Endothelial cell (in vitro differentiated cells): Measurements from ENCODE around the gene DNAJC4. TPM values are rescaled to one million over a fixed set of nuclear protein-coding genes. Genes with fewer than 3 reads are reported as not detected.

Experiments used
- DNase-seq: peaks from one replicate; pipeline ENCODE4 v3.0.0; 2021; ENCODE audit warnings: low spot score
- H3K27ac Mint-ChIP-seq: one replicate; pipeline ENCODE4 v1.8.0; 2021; ENCODE audit warnings: mixed read lengths, inconsistent platforms; ENCODE audit not compliant: unreplicated experiment
- H3K27me3 Mint-ChIP-seq: one replicate; pipeline ENCODE4 v1.8.0; 2021; ENCODE audit warnings: mild to moderate bottlenecking, moderate library complexity, mixed read lengths, inconsistent platforms; ENCODE audit not compliant: unreplicated experiment
- H3K36me3 Mint-ChIP-seq: one replicate; pipeline ENCODE4 v1.8.0; 2021; ENCODE audit warnings: mild to moderate bottlenecking, low read depth, mixed read lengths, inconsistent platforms; ENCODE audit not compliant: unreplicated experiment
- H3K4me1 Mint-ChIP-seq: one replicate; pipeline ENCODE4 v1.8.0; 2021; ENCODE audit warnings: mild to moderate bottlenecking, mixed read lengths, inconsistent platforms; ENCODE audit not compliant: unreplicated experiment
- H3K4me3 Mint-ChIP-seq: one replicate; pipeline ENCODE4 v1.8.0; 2021; ENCODE audit warnings: mild to moderate bottlenecking, mixed read lengths, inconsistent platforms; ENCODE audit not compliant: unreplicated experiment
- H3K9me3 Mint-ChIP-seq: one replicate; pipeline ENCODE4 v1.8.0; 2021; ENCODE audit warnings: mixed read lengths, inconsistent platforms; ENCODE audit not compliant: unreplicated experiment
- total RNA-seq: library from RNA; stranded (reverse); fragmentation: NEBNext Ultra II Directional; extraction: Animal tissue kit (Norgen Biotek cat#: 25700); gene quantifications from one replicate; pipeline ENCODE4 v1.2.1, GENCODE V29; 2021; ENCODE audit not compliant: unreplicated experiment
- TF ChIP-seq, protein P1 (sequence below): fragments of 200-600 bp; sonication (generic); IDR thresholded peaks from one replicate; pipeline ENCODE4 v1.5.0; 2021; ENCODE audit warnings: antibody characterized with exemption; ENCODE audit not compliant: unreplicated experiment

The DNAJC4 gene
- total RNA-seq, 1 donor from 2014 or later: 38.0 TPM

DNA sequence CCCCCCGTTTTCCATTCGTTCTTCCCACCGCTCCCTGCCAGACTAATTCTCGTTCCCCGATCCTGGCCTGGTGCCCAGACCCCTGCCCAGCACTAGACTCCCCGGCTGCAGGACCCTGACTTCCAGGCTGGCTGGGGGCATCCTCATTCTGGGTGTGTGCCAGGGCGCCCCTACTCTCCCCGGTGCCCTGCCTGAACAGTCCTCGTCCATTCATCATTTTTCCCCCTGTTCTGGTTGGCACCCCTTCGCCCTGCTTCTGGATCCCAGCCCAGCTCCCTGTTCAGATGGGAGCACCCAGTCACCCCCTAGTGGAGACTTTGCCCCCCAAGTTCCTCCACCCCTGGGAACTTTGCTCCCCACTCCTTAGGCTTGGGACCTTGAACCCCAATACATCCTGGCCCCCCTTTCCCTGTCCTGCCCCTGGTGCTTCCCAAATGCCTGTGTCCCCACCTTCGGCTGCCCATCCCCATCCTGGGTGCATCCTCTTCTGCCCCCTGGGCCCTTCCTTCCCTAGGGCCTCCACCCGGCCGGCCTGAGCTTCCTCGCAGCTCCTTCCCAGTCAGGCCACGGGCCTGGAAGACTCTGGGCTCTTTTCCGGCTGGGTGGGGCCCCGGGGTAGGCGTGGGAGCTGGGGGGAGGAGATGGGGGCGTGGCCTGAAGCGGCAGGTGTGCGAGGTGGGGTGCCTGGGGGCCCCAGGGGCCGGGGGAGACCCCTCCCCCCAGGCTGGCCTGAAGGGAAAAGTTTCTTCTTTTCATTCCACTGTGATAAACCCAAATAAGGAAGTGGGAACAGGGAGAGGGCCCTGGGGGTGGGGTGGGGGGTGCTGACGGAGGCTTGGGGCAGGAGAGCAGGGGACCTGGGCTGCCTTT lies 21.9 kb downstream of the DNAJC4 start:
- Mint-ChIP-seq H3K4me1 (peaks cover 32% of the 10 kb centered on the region), H3K27me3 (peaks cover 13% of the 10 kb centered on the region), H3K9me3 (no peaks in the 10 kb centered on the region), H3K4me3 (peak overlapping the region; percentile 91), H3K36me3 (peaks cover 8% of the 10 kb centered on the region), H3K27ac (no peak overlapping the region)
- TF ChIP-seq, protein P1, sequence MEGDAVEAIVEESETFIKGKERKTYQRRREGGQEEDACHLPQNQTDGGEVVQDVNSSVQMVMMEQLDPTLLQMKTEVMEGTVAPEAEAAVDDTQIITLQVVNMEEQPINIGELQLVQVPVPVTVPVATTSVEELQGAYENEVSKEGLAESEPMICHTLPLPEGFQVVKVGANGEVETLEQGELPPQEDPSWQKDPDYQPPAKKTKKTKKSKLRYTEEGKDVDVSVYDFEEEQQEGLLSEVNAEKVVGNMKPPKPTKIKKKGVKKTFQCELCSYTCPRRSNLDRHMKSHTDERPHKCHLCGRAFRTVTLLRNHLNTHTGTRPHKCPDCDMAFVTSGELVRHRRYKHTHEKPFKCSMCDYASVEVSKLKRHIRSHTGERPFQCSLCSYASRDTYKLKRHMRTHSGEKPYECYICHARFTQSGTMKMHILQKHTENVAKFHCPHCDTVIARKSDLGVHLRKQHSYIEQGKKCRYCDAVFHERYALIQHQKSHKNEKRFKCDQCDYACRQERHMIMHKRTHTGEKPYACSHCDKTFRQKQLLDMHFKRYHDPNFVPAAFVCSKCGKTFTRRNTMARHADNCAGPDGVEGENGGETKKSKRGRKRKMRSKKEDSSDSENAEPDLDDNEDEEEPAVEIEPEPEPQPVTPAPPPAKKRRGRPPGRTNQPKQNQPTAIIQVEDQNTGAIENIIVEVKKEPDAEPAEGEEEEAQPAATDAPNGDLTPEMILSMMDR: no peak
- peak; percentile 38 for DNase-seq

DNA sequence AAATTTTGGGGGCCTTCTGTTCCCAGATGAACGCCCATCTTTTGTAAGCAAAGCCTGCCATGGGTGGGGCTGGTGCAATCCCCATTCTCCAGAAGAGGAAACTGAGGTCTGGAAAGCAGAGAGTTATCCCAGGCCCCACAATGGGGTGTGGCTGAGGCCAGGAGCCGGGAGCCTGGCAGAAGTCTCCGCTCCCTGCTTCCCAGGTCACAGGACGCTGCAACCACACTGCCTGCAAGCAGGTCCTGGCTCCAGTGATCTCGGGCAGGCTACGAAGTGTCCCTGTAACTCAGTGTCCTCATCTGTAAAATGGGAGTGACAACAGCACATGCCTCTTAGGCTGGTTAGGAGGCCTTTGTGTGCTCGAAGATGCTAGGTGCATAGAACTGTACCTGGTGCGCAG lies 22.7 kb downstream of the DNAJC4 start:
- H3K4me3 Mint-ChIP-seq: peak overlapping the region; percentile 59
- no peak overlapping the region for H3K27ac Mint-ChIP-seq
- TF ChIP-seq, protein P1: no peak
- peaks cover 29% of the 10 kb centered on the region for H3K4me1 Mint-ChIP-seq
- H3K9me3 Mint-ChIP-seq: no peaks in the 10 kb centered on the region
- DNase-seq: no peak
- H3K36me3 Mint-ChIP-seq: peaks cover 4% of the 10 kb centered on the region
- H3K27me3 Mint-ChIP-seq: peaks cover 11% of the 10 kb centered on the region

DNA sequence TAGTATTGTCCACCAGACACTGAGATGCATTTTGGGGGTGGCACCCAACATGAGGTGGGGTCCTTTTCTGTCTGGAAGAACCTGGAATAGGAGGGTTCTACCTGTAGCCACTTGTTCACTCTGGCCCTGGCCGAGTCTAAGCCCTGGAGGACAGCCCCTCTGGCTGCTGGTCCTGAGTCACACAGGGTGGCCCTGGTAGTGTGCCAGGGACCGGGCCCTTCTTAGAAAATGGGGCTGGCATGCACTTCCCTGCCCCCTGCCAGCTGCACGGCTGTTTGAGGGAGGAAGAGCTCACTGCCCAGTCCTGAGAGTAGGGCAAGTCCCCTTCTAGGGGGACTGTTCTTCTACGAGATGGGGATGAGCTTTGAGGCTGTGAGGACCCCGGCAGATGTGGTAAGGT lies 23.1 kb downstream of the DNAJC4 start:
- peaks cover 4% of the 10 kb centered on the region for H3K36me3 Mint-ChIP-seq
- H3K4me1 Mint-ChIP-seq: peaks cover 25% of the 10 kb centered on the region
- no peak for DNase-seq
- peak overlapping the region; percentile 74 for H3K4me3 Mint-ChIP-seq
- TF ChIP-seq, protein P1: no peak
- H3K9me3 Mint-ChIP-seq: no peaks in the 10 kb centered on the region
- peaks cover 11% of the 10 kb centered on the region for H3K27me3 Mint-ChIP-seq
- H3K27ac Mint-ChIP-seq: no peak overlapping the region

DNA sequence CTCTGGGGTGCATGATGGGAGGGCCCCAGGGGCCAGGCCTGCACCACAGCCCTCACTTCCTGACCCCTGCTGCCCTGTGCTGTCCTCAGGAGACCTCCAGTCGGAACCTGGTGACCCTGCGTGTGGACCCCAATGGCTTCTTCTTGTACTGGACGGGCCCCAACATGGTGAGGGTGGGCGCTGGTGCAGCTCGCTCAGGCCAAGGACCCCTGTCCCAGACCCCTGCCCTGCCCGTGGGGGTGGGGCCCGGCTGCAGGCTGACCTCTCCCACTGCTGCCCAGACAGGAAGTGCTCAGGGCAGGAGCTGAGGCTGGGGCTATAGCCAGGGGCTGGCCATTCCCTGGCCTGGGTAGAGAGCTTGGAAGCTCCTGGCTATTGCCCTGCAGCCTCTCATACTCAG lies 24.0 kb downstream of the DNAJC4 start:
- Mint-ChIP-seq H3K4me1 (peaks cover 19% of the 10 kb centered on the region), H3K27ac (no peak overlapping the region), H3K4me3 (no peak overlapping the region)

More for the DNA sequence above, 24.0 kb downstream of the DNAJC4 start:
- TF ChIP-seq, protein P1: no peak
- Mint-ChIP-seq H3K36me3 (peaks cover 5% of the 10 kb centered on the region), H3K27me3 (peaks cover 13% of the 10 kb centered on the region), H3K9me3 (no peaks in the 10 kb centered on the region)
- no peak for DNase-seq
